ENCODE results near the gene NOS1AP.

The NOS1AP gene

GRCh38 chr1:162224267-162224666 is 154.8 kb downstream of the NOS1AP start:
- no peak for DNase-seq

DNA sequence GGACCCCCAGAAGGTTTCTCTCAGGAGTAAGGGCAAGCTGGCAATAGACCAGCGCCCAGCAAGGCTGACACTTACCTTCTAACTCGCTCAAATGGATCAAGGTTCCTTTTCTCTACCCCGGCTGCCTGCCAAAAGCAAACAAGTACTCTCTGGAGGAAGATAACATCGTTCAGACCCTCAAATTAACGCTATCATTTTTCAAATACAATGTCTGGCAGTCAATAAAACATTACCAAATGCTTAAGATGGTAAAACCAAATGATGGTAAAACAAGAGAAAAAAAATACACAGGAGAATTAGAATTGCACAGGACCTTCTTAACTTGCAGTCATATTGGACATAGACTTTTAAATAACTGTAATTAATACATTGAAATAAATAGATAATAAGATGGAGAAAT is 159.1 kb downstream of the NOS1AP start:
- no peak for DNase-seq

- no peak for DNase-seq
These were observed 160.1 kb downstream of the NOS1AP start for GRCh38 chr1:162229549-162229948.

- no peak for DNase-seq
These were observed 160.6 kb downstream of the NOS1AP start for GRCh38 chr1:162230096-162230495.

DNA sequence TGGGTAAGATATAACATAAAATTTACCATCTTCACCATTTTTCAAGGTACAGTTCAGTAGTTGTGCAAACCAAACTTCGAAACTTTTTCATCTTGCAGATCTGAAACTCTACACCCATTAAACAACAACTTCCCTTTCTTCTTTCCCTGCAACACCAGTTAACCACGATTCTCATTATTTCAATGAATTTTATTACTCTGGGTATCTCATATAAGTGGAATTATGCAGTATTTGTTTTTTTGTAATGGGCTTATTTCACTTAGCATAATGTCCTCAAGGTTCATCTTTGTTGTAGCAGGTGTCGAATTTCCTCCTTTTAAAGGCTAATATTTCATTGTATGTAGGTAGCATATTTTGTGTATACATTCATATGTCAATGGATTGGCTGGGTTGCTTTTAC is 161.0 kb downstream of the NOS1AP start:
- no peak for DNase-seq

DNA sequence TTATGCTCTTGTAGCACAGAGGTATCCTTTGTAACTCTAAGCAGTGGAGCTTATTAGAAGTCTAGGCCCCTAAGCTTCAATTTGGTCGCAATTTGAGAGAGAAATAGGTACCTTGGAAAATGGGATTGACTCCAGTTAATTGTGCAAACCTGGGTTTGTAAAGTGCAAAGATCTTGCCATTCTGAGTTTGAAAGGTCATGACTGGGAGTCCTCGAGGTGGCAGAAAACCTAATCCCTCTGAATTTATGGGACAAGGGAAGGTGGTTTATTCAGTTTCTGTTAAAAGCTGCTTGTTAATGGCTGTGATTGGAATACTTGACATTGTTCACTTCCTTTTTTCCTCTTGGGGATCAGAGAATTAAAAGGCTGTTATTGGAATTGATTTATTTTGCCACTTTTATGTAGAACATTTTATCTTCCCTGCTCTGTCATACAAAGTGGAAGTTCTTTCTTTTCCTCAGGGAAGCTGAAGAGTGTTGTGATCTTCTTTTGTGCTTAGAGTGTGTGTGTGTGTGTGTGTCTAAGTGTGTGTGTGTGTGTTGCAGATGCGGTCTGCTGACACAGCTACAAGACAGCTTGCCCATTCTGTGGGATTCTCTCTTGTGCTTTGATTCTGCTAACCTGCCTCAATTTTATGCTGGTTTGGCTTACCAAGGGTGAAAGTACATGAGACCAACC is 162.7 kb downstream of the NOS1AP start:
- no peak for DNase-seq

DNA sequence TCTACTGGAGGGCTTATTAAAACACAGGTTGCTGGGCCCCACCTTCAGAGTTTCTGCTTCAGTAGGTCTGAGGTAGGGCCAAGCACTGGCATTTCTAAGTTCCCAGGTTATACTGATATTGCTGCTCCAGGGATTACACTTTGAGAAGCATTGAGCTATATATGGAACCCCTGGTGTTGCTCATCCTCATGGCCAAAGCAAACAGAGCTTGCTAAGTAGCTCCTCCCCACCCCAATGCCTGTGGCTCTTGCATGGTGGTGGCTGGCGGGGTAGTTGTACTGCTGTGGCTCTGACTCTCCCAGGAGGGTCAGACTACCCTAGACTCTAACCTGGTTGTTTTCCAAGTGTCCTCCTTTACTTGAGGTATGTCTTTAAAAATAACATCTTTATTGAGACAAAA is 163.6 kb downstream of the NOS1AP start:
- no peak for DNase-seq

GRCh38 chr1:162233937-162234336 is 164.4 kb downstream of the NOS1AP start:
- no peak for DNase-seq

GRCh38 chr1:162234571-162234970 is 165.1 kb downstream of the NOS1AP start:
- no peak for DNase-seq

DNA sequence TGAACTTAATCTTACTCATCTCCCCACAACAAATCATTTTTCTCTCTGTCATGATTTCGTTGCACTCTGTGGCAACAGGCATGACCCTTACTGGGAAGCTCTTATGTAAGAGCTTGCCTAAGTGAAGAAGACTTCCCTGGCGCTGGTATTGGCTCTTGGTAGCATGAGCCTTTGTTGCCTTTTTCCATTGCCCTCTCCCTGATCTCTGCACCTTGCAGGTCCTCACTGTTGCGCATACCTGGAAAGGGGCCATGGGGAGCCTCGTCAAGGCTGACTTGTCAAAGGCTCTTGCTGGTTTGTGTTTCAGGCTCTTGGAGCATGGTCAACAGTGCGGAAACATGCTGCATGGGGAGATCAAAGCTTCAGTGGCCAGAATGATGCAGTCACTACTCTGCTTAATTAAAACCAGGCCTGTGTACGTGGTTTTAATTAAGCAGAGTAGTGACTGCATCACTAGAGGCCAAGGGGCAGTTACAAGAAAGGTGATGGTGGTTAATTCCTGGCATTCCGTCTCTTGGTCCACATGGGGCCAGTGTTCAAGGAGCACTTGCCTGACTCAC is 165.8 kb downstream of the NOS1AP start:
- no peak for DNase-seq

DNA sequence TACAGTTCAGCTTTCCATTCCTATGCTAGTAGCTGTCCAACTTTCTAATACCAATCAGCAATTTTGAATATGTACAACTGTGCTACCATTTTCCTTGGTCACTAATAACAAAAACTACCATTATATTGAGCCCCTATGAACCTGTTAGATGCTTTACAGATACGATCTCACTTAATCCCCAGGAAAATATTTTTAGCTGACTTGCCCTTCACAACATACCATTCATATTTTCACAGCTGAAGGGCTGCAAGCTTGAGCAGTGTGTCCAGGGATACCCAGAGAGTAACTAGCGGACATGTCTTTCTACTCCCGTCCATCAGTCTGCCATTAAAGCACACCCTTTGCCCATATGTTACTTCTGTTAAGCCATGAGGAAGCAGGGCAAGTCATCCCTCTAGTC is 166.7 kb downstream of the NOS1AP start:
- no peak for DNase-seq

DNA sequence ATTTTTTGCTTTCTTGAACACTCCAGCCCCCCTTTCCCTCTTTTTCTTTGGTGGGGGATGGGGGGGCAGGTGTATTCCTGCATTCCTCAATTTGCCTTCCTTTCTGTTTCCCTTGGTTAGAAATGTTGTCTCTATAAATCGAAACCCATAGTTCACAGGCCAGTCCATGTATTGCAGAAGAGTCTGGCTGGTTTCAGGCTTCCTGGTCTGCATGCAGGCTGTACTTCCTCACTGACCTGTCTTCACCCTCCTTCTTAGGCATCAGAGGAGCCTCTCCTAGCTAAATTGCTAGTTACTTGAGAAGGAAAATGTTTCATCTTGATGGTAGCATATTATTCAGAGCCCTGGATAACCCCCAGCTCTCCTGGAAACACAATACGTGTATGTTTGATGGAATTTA is 167.1 kb downstream of the NOS1AP start:
- DNase-seq: no peak

DNA sequence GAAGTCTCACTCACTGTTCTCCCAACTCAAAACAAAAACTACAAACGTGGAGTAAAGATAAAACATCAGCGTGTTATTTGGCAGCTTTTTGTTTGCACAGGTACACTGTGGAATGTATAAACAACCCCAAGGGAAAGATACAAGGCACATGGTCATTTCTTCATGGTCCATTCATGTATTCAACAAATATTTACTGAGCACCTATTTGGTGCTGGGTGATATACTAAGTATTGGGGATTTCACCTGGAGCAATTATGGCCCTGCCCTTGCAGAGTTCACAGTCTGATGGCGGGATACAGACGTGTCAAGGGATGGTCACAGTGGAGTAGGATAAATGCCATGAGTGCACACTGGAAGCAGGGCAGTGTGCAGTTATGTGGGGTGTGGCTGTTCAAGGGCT is 171.1 kb downstream of the NOS1AP start:
- no peak for DNase-seq

- DNase-seq: no peak
These were observed 173.3 kb downstream of the NOS1AP start for GRCh38 chr1:162242804-162243203.

DNA sequence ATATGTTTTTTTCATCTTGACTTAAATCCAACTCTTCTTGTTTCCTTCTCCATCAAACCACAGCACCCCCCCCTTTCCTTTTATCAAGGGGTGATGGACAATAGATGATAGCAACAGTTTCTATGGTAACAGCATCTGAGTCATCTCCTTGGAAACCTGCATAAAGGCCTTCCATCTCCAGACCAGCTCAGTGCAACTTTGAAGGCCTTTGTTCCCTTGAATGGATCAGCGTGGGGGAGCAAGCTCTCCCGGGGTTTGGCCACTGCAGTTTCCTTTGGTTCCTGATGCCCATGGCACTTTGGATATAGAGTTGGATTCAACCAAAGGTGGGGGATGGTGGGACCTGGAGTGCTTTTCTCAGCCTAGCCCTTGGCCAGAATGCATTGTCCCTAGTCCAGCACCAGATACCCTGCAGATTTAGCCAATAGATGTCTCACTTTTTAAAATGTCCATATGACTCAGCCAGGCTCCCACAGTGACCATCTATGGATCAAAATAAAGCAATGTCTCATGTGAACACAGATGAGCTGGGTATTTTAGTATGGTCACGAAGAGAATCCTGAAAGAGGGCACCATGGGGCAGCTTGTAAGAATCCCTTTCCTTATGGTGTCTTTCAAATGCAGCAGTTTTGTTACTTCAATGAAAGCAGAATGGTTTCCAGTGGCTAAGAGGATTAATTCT is 179.5 kb downstream of the NOS1AP start:
- no peak for DNase-seq

- DNase-seq: no peak
These were observed 180.7 kb downstream of the NOS1AP start for GRCh38 chr1:162250004-162250730.

DNA sequence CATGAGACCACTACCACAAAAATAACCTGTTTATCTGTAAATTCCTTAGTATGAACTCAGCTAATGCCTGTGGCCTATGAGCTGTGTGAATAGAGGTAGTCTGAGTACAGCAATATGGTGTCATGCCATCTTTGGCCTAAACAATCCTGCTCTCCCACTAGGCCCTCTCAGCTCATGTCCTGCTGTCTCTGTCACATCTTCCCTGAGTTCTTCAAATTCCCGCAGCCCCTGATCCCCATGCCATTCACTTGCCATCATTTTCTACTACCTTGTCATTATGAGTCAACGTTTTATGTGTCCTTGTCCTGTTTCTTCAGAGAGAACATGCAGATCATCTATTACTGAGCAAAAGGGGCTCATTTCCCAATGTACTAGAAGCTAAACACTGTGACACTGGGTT is 181.6 kb downstream of the NOS1AP start:
- no peak for DNase-seq

- DNase-seq: no peak
These were observed 182.7 kb downstream of the NOS1AP start for GRCh38 chr1:162252214-162252613.

DNA sequence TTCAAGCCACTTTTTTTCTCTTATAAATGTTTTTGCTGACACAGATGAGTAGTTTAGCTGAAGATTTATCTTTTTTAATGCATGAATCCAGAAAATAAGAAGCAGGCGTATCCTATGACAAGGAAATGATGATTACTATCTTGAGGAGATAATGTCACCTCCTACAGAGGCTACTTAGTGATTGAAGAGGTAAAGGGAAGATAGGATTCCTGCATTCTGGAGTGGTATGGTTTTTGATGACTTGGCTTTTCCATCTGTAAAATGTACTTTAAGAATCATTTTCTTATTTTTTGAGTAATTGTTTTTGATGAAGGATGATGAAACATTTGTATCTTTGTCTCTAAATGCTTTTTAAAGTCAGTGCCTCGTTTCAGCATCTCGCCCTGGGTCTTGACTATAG is 184.3 kb downstream of the NOS1AP start:
- DNase-seq: no peak

DNA sequence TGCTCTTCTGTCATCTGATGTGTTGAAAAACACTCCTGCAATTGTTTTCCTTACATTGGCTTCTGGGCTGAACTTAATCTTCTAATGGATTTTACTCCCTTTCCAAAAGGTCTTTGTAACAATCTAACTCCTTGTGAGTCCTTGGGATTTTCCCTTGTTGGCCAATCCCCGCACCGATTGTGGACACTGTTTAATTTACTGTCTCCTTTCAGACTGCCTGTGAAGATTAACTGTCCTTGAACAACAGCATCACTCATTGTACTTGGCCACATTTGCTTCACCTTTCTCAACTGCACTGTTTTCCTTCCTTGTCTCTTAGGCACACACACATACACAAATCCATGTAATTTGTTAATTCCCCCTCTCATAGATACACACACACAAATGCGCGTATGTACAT is 186.8 kb downstream of the NOS1AP start:
- no peak for DNase-seq

- DNase-seq: no peak
These were observed 188.9 kb downstream of the NOS1AP start for GRCh38 chr1:162258394-162258793.

- DNase-seq: no peak
These were observed 190.5 kb downstream of the NOS1AP start for GRCh38 chr1:162259894-162260455.

DNA sequence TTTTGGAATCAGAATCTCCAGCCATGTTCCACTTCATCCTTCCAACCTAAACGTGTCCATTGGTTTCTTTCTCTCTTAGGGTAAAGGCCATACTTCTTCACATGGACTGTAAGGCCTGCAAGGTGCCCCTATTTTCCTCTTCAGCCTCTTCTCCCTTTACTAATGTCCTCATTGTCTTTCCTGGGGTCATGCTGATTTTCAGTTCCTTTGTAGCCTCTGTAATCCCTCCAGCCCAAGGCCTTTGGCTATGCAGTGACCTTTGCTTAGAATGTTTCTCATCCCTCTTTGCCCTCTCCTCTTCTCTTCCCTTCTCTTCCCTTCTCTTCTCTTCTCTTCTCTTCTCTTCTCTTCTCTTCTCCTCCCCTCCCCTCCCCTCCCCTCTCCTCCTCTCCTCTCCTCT is 194.6 kb downstream of the NOS1AP start:
- DNase-seq: no peak

DNA sequence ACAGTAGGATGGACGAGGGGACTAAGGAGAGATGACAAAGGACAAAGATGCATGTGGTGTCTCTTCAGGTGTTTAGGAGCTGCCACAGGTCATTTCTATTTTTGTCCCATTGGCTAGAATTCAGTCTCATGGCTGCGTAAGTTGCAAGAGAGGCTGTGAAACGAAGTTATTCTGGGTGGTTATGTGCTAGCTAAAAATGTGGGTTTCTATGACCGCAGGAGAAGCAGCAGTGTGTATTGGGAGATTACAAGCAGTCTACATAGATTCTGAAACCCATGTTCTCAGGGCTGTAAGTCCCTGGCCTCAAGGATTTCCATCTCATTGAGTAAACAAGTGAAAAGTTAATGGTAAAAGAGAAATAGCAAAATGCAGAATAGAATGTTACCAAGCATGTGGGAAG is 196.5 kb downstream of the NOS1AP start:
- DNase-seq: no peak
